Measurements from ENCODE around the gene PRSS37. TPM values are rescaled to one million over a fixed set of nuclear protein-coding genes. Genes with fewer than 3 reads are reported as not detected.

Gene PRSS37
- total RNA-seq, 2 donors from 2014 or later = not detected

- intact Hi-C loops (cut with DNase I) = no loop called here
- DNase-seq (ENCODE audit: low spot score) = no peak
These were observed 48.8 kb downstream of the PRSS37 start for GRCh38 chr7:141792526-141792925.

- intact Hi-C loops (cut with DNase I) = no loop called here
- no peak for DNase-seq (ENCODE audit: low spot score)
These were observed 51.4 kb downstream of the PRSS37 start, which contains the start of gene TAS2R5 for GRCh38 chr7:141789917-141790316. TSS of gene TAS2R5 (plus strand) at chr7:141790217. CDS start at chr7:141790362, 145 bp downstream.

- DNase-seq (ENCODE audit: low spot score) = no peak
- intact Hi-C loops (cut with DNase I) = no loop called here
These were observed 53.0 kb downstream of the PRSS37 start for GRCh38 chr7:141788296-141788695.

Other genes starting within 250 kb of the PRSS37 start
- 10 to 100 TPM; 12.2 to 14.8 TPM for gene DENND11, start 139.3 kb downstream of the PRSS37 start, total RNA-seq
- not detected for gene WEE2, start 133.1 kb downstream of the PRSS37 start, total RNA-seq
- gene SSBP1, start 103.1 kb downstream of the PRSS37 start, total RNA-seq = 10 to 100 TPM; 69.4 to 76.4 TPM
- gene TAS2R3, start 77.4 kb downstream of the PRSS37 start, total RNA-seq = 1 to 10 TPM in 1 of 2 donors, under 1 TPM in 1; 0.86 to 2.2 TPM
- gene TAS2R4, start 64.8 kb downstream of the PRSS37 start, total RNA-seq = 1 to 10 TPM; 1.3 to 1.5 TPM
- 1 to 10 TPM in 1 of 2 donors, under 1 TPM in 1; 0.90 to 1.5 TPM for gene TAS2R5, start 51.3 kb downstream of the PRSS37 start, total RNA-seq
- not detected for gene OR9A4, start 74.9 kb upstream of the PRSS37 start, total RNA-seq
- gene CLEC5A, start 105.5 kb upstream of the PRSS37 start, total RNA-seq = 1 to 10 TPM; 2.5 to 7.5 TPM
- not detected for gene TAS2R38, start 132.3 kb upstream of the PRSS37 start, total RNA-seq
- 1 to 10 TPM; 3.5 to 7.0 TPM for gene MGAM, start 154.4 kb upstream of the PRSS37 start, total RNA-seq